GM21717 (cell line): ENCODE results near the gene GTF3C1.

Experiments used
- ATAC-seq: cut with Tn5 transposase; IDR thresholded peaks from one replicate; pipeline ENCODE4 v1.9.1; 2021; ENCODE audit warnings: mild to moderate bottlenecking, moderate library complexity; ENCODE audit not compliant: unreplicated experiment

The GTF3C1 gene

GRCh38 chr16:27491894-27492587 lies 57.7 kb downstream of the GTF3C1 start:
- no peak for ATAC-seq

GRCh38 chr16:27489906-27490305 lies 59.8 kb downstream of the GTF3C1 start:
- ATAC-seq, result no peak

DNA sequence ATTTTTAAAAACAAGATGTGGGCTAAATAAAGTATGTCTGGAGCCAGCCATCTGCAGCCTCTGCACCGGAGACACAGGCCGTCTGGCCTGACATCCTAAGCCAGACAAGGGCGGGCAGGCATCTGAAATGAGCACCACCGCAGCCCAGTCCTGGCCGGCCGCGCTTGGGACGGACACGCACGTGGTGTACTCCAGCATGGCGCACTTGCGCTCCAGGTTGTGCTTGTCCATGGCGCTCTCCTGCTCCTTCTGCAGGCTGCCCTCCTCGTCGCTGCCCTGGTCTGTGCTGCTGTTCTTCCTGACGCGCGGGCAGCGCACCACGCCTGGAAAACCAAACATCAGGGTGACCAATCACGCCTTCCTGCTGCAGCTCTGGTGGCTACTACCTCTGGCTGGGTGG lies 60.3 kb downstream of the GTF3C1 start:
- ATAC-seq, result no peak

DNA sequence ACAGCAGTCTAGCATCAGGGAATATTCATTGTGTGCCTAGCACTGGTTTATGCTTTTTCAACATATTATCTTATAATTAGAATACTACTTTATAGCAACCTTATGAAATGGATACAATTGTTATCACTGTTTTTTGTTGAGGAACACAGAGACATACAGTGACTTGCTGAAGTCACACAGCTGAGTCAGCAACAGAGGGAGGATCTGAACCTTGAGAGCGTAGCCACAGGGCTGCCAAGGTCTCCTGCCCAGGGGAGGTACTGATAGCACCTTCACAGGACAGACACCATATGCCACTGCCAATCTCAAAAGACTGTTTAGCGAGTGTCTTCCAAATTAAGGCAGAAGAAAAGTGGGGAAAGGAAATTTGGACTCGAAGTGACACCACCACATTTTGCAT lies 63.0 kb downstream of the GTF3C1 start:
- ATAC-seq, result no peak

- ATAC-seq, result no peak
Observed at GRCh38 chr16:27486344-27486743, 63.4 kb downstream of the GTF3C1 start.

- ATAC-seq, result no peak
Observed at GRCh38 chr16:27485811-27486210, 63.9 kb downstream of the GTF3C1 start.

DNA sequence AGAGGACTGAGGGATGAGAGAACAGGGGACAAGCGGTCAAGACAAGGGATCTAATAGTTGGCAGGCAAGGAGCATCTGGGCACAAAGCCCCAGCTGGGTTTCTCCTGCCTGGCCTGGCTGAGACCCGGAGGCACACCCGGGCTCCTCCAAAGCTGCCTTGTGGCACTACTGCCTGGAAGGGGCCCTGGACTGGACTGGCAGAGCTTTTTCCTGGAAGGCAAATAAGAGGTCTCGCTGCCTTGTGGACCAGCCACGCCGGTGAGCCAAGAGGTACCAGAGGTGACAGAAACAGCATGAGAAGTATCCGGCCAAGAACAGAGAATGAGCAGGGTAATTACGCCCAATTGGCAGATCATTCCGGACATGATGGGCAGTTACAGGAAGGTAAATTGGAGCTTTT lies 64.6 kb downstream of the GTF3C1 start:
- ATAC-seq, result no peak

- ATAC-seq, result no peak
Observed at GRCh38 chr16:27483624-27484023, 66.1 kb downstream of the GTF3C1 start.

DNA sequence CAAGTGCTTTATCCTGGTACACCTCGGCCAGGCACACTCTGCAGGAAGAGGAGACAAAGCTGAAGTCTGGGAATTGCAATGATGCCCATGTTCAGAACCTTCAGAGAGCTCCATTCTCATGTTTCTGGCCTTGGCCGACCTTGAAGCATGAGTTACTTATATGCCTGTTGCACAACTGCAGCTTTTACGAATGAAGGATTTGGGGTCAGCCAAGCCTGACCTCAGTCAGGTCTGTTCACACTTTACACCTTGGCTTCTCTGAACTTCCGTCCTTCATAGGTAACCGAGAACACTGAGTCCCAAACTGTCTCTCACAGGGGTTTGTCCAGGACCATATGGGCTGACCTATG lies 66.7 kb downstream of the GTF3C1 start:
- no peak for ATAC-seq

GRCh38 chr16:27482397-27483087 lies 67.2 kb downstream of the GTF3C1 start:
- ATAC-seq, result no peak

- ATAC-seq, result no peak
Observed at GRCh38 chr16:27481282-27481934, 68.3 kb downstream of the GTF3C1 start.

DNA sequence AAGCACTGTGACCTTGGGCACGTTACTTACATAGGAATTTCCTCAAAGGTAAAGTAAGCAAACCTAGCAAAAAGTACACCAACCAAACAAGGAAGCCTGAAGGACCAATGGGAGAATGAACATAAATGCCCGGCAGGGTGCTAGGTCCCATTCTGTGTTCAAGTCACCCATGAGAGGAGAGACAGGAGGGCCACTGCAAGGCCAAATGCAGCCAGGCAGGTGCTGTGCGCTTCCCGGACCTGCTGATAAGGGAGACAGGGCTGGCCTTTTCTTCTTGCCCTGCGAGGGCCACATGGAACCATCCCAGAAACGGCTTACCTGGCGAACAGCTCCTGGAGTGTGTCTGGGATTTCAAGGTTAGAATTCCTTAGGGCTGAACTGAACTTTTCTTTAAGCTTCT lies 69.0 kb downstream of the GTF3C1 start:
- ATAC-seq, result no peak

GRCh38 chr16:27476240-27476639 lies 73.5 kb downstream of the GTF3C1 start:
- no peak for ATAC-seq

DNA sequence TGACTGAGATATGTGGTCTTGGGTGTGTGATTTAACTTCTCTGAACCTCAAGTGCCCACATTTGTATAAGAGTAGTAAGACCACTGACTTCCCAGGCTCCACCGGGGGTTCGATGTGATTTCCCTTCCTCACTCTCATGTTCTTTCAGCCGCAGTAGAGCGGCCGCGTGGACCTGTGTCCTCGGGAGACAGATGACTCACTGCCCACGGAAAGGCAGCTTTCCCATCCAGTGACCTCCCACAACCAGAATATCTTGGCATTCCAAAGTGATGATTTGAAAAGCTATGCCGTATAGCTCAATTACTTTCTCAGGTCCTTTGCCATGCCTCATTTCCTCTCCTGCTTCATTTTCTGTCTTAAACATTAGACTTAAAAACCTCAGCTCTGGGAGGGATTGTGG lies 74.2 kb downstream of the GTF3C1 start:
- no peak for ATAC-seq

DNA sequence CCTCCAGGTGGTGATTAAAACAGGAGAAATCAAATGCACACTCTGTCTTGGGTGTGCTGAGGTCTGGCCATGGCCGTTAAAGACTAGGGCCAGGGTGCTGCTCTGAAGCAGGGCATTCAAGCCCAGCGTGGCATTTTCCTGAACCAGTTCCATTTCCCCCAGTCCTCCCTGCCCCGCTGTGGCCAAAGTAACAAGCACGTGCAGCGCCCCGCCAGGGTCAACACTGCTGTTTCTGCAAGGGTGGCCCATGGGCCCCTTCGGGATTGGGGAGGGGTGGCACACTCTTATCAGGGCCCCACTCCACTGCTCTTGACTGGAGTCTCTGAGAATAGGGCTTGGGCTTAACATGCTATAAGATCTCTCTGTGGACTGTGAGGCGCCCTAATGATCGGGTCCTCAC lies 74.8 kb downstream of the GTF3C1 start:
- ATAC-seq, result no peak

- ATAC-seq, result no peak
Observed at GRCh38 chr16:27474041-27474440, 75.7 kb downstream of the GTF3C1 start.

GRCh38 chr16:27473101-27473900 lies 76.4 kb downstream of the GTF3C1 start:
- no peak for ATAC-seq

GRCh38 chr16:27472091-27473020 lies 77.4 kb downstream of the GTF3C1 start:
- ATAC-seq, result no peak

DNA sequence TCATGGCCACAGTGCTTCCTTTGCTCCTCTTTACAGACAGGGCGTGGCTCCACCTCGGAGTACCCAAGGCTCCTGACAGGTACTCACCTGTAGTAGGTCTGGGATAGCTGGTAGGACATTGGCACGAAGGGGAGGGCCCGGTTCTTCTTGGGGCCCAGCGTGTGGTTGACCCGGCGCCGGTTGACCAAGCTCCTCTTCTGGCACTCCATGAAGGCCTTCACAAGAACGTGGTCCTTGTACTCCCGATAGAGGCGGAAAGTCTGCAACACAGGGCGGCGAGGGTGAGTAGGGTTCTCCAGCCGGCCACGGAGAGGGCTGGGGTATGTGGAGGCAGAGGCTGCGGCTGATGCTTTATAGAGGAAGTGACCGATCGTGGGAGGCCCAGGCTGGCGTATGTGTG lies 78.1 kb downstream of the GTF3C1 start:
- ATAC-seq, result no peak
